ENCODE measurements around the gene HNRNPUL2.
"Not testable (repeated sequence)": the region's sequence is repeated elsewhere in the genome, so short reads cannot be mapped to it uniquely, and the experiment has no call there.

The HNRNPUL2 gene

DNA sequence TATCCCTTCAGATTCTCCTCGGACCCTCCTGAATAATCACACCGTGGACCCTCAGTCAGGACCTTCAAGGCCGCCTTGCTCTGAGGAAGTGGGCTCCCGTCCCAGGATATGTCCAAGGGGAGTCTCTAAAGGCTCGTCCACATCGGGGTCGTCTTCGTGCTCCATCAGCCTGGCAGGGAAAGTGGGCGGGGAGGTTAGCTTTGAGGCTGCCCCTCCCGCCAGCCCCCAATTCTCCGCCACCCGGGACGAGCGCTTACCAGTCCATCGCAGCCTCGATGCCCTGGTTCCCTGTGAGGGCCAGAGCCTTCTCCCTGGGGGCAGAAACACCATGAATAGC lies 48.9 kb downstream of the HNRNPUL2 start:
- Histone ChIP-seq H3K27ac (ENCODE audit: low read depth, low read length, severe bottlenecking) (peak overlapping the region; percentile 80), H3K9me3 (ENCODE audit: control insufficient read depth, low read length) (no peaks in the 10 kb centered on the region), H3K4me3 (ENCODE audit: extremely low read depth, insufficient read depth, low read length, poor library complexity, severe bottlenecking) (peak overlapping the region; percentile 98), H3K36me3 (ENCODE audit: control insufficient read depth, insufficient read depth, low read length) (peaks cover 41% of the 10 kb centered on the region), H3K4me1 (ENCODE audit: control insufficient read depth, insufficient read depth, low read length, poor library complexity, severe bottlenecking) (peaks cover 8% of the 10 kb centered on the region)
- 0 to 16% methylated on average over 4 to 8 of the region's 16 CpGs for WGBS, 2 experiments (ENCODE audit: insufficient coverage in 2 of 2)

DNA sequence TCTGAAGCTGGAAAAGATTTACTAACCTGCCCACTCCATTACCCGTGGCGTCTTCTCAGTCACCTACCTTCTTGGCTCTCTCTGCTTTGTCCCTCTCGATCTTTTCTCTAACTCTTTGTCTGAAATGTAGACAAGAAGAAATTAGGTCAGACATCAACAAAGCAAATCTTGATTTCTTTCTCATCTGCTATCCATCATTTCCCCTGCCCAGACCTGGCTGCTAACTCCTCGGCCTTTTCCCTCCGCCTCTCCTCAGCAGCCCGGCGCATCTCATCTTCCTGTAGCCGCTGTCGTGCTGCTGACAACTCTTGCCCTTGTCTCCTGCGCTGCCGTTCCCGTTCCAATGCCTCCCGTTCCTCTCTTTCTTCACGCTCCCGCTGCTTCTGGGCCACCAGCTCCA lies 49.5 kb downstream of the HNRNPUL2 start:
- no peak overlapping the region for H3K27ac ChIP-seq (ENCODE audit: low read depth, low read length, severe bottlenecking)
- WGBS, 2 experiments (ENCODE audit: insufficient coverage in 2 of 2) = 90 to 95% methylated on average over 13 of the region's 15 CpGs
- H3K36me3 ChIP-seq (ENCODE audit: control insufficient read depth, insufficient read depth, low read length) = peaks cover 47% of the 10 kb centered on the region
- peaks cover 8% of the 10 kb centered on the region for H3K4me1 ChIP-seq (ENCODE audit: control insufficient read depth, insufficient read depth, low read length, poor library complexity, severe bottlenecking)
- peak overlapping the region; percentile 98 for H3K4me3 ChIP-seq (ENCODE audit: extremely low read depth, insufficient read depth, low read length, poor library complexity, severe bottlenecking)
- no peaks in the 10 kb centered on the region for H3K9me3 ChIP-seq (ENCODE audit: control insufficient read depth, low read length)

DNA sequence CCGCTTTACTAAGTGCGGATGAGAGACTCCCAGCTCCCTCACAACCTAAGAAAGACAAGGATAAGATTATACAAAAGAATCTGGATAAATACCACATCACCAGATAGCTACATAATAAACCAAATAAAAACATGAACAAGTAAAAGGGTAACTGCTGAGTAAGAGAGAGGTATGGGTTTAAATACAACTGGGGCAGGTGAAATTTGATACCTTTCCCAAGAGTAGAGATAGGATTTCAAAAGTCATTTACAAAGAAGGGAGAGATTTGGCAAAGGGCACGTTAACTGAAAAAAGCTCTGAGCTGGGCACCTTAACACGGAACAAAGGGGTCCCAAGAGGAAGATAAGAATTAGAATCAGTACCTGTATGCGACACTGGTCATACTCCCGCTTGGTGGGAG lies 50.1 kb downstream of the HNRNPUL2 start:
- Histone ChIP-seq H3K9me3 (ENCODE audit: control insufficient read depth, low read length) (no peaks in the 10 kb centered on the region), H3K4me1 (ENCODE audit: control insufficient read depth, insufficient read depth, low read length, poor library complexity, severe bottlenecking) (peaks cover 8% of the 10 kb centered on the region), H3K4me3 (ENCODE audit: extremely low read depth, insufficient read depth, low read length, poor library complexity, severe bottlenecking) (no peak overlapping the region), H3K36me3 (ENCODE audit: control insufficient read depth, insufficient read depth, low read length) (peaks cover 47% of the 10 kb centered on the region), H3K27ac (ENCODE audit: low read depth, low read length, severe bottlenecking) (no peak overlapping the region)
- 85 to 95% methylated on average over 3 to 6 of the region's 6 CpGs for WGBS, 2 experiments (ENCODE audit: insufficient coverage in 2 of 2)

DNA sequence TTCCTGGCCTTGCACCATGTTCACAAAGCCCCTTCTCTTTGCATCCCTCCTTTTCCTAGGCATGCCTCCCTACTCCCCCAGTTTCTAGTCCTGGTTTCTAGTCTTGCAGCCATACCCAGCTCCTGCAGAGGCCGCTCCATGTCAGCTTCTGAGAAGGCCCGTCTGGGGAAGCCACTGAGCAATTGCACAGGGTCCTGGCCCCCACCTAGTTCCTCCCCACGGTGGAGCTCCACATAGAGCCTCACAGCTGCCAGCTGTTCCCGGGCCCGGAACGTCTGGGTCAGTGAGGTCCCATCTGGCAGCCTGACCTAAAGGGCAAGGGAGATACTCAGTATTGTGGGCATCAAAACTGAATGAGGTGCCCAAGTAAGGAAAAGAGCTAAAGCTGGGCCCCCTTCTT lies 50.6 kb downstream of the HNRNPUL2 start:
- peaks cover 8% of the 10 kb centered on the region for H3K4me1 ChIP-seq (ENCODE audit: control insufficient read depth, insufficient read depth, low read length, poor library complexity, severe bottlenecking)
- H3K27ac ChIP-seq (ENCODE audit: low read depth, low read length, severe bottlenecking) = no peak overlapping the region
- WGBS, 2 experiments (ENCODE audit: insufficient coverage in 2 of 2) = 87 to 95% methylated on average over 4 to 6 of the region's 6 CpGs
- H3K9me3 ChIP-seq (ENCODE audit: control insufficient read depth, low read length) = no peaks in the 10 kb centered on the region
- no peak overlapping the region for H3K4me3 ChIP-seq (ENCODE audit: extremely low read depth, insufficient read depth, low read length, poor library complexity, severe bottlenecking)
- H3K36me3 ChIP-seq (ENCODE audit: control insufficient read depth, insufficient read depth, low read length) = peaks cover 47% of the 10 kb centered on the region

- H3K36me3 ChIP-seq (ENCODE audit: control insufficient read depth, insufficient read depth, low read length) = peaks cover 47% of the 10 kb centered on the region
- not testable (repeated sequence) for H3K27ac ChIP-seq (ENCODE audit: low read depth, low read length, severe bottlenecking); H3K9me3 ChIP-seq (ENCODE audit: control insufficient read depth, low read length); H3K4me1 ChIP-seq (ENCODE audit: control insufficient read depth, insufficient read depth, low read length, poor library complexity, severe bottlenecking); H3K4me3 ChIP-seq (ENCODE audit: extremely low read depth, insufficient read depth, low read length, poor library complexity, severe bottlenecking)
- WGBS, 2 experiments (ENCODE audit: insufficient coverage in 2 of 2) = 87 to 93% methylated on average over 9 to 10 of the region's 10 CpGs
These were observed 51.8 kb downstream of the HNRNPUL2 start for GRCh38 chr11:62675415-62675814.

DNA sequence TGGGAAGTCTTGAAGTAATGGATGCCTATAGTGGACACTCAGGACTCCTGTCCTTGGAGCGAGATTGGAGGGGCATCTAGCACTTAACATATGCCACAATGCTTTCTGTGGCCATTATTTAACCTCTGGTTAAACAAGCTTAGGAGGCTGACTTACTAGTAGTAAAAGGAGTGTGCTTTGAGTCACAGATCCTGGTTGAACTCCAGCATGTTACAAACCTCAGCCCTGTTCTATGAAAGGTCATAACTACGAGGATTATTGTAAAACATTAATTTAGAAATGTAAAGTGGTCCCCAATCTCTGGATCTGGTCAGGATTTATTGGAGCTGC lies 54.1 kb downstream of the HNRNPUL2 start:
- Histone ChIP-seq H3K4me1 (ENCODE audit: control insufficient read depth, insufficient read depth, low read length, poor library complexity, severe bottlenecking) (peaks cover 5% of the 10 kb centered on the region), H3K27ac (ENCODE audit: low read depth, low read length, severe bottlenecking) (no peak overlapping the region), H3K9me3 (ENCODE audit: control insufficient read depth, low read length) (no peaks in the 10 kb centered on the region), H3K4me3 (ENCODE audit: extremely low read depth, insufficient read depth, low read length, poor library complexity, severe bottlenecking) (no peak overlapping the region), H3K36me3 (ENCODE audit: control insufficient read depth, insufficient read depth, low read length) (peaks cover 50% of the 10 kb centered on the region)
- 100% methylated on average over 2 of the region's 2 CpGs; no CpG with 5 or more reads in 1 of the 2 experiments for WGBS, 2 experiments (ENCODE audit: insufficient coverage in 2 of 2)

- 0 to 1% methylated on average over 50 to 58 of the region's 59 CpGs for WGBS, 2 experiments (ENCODE audit: insufficient coverage in 2 of 2)
- Histone ChIP-seq H3K4me1 (ENCODE audit: control insufficient read depth, insufficient read depth, low read length, poor library complexity, severe bottlenecking) (peaks cover 3% of the 10 kb centered on the region), H3K27ac (ENCODE audit: low read depth, low read length, severe bottlenecking) (peak within 1 kb of the TSS; percentile 83), H3K36me3 (ENCODE audit: control insufficient read depth, insufficient read depth, low read length) (peaks cover 49% of the 10 kb centered on the region), H3K4me3 (ENCODE audit: extremely low read depth, insufficient read depth, low read length, poor library complexity, severe bottlenecking) (peak within 1 kb of the TSS; percentile 80), H3K9me3 (ENCODE audit: control insufficient read depth, low read length) (no peaks in the 10 kb centered on the region)
These were observed 55.5 kb downstream of the HNRNPUL2 start, which contains the start of the genes LBHD1 and UQCC3 for GRCh38 chr11:62671608-62672389. LBHD1 (minus strand) TSS chr11:62672267; CDS start chr11:62670031, 2,236 bp downstream. UQCC3 (plus strand) TSS chr11:62671673; CDS start chr11:62671746, 73 bp downstream.

GRCh38 chr11:62671236-62671607 lies 56.0 kb downstream of the HNRNPUL2 start:
- peaks cover 49% of the 10 kb centered on the region for H3K36me3 ChIP-seq (ENCODE audit: control insufficient read depth, insufficient read depth, low read length)
- H3K4me3 ChIP-seq (ENCODE audit: extremely low read depth, insufficient read depth, low read length, poor library complexity, severe bottlenecking) = peak overlapping the region; percentile 80
- peak overlapping the region; percentile 83 for H3K27ac ChIP-seq (ENCODE audit: low read depth, low read length, severe bottlenecking)
- 0 to 5% methylated on average over 10 to 16 of the region's 17 CpGs for WGBS, 2 experiments (ENCODE audit: insufficient coverage in 2 of 2)
- no peaks in the 10 kb centered on the region for H3K9me3 ChIP-seq (ENCODE audit: control insufficient read depth, low read length)
- H3K4me1 ChIP-seq (ENCODE audit: control insufficient read depth, insufficient read depth, low read length, poor library complexity, severe bottlenecking) = peaks cover 8% of the 10 kb centered on the region

- no peak overlapping the region for H3K4me3 ChIP-seq (ENCODE audit: extremely low read depth, insufficient read depth, low read length, poor library complexity, severe bottlenecking)
- peak overlapping the region; percentile 10 for H3K27ac ChIP-seq (ENCODE audit: low read depth, low read length, severe bottlenecking)
- H3K9me3 ChIP-seq (ENCODE audit: control insufficient read depth, low read length) = no peaks in the 10 kb centered on the region
- 93% methylated on average over 2 to 3 of the region's 4 CpGs for WGBS, 2 experiments (ENCODE audit: insufficient coverage in 2 of 2)
- peaks cover 9% of the 10 kb centered on the region for H3K4me1 ChIP-seq (ENCODE audit: control insufficient read depth, insufficient read depth, low read length, poor library complexity, severe bottlenecking)
- H3K36me3 ChIP-seq (ENCODE audit: control insufficient read depth, insufficient read depth, low read length) = peaks cover 43% of the 10 kb centered on the region
These were observed 57.7 kb downstream of the HNRNPUL2 start for GRCh38 chr11:62669420-62670161.

- Histone ChIP-seq H3K27ac (ENCODE audit: low read depth, low read length, severe bottlenecking) (no peak overlapping the region), H3K9me3 (ENCODE audit: control insufficient read depth, low read length) (no peaks in the 10 kb centered on the region), H3K36me3 (ENCODE audit: control insufficient read depth, insufficient read depth, low read length) (peaks cover 33% of the 10 kb centered on the region), H3K4me3 (ENCODE audit: extremely low read depth, insufficient read depth, low read length, poor library complexity, severe bottlenecking) (no peak overlapping the region), H3K4me1 (ENCODE audit: control insufficient read depth, insufficient read depth, low read length, poor library complexity, severe bottlenecking) (peaks cover 9% of the 10 kb centered on the region)
- WGBS, 2 experiments (ENCODE audit: insufficient coverage in 2 of 2) = 75% methylated on average over 1 of the region's 2 CpGs; no CpG with 5 or more reads in 1 of the 2 experiments
These were observed 59.8 kb downstream of the HNRNPUL2 start for GRCh38 chr11:62667460-62667859.

All from mesodermal cell (in vitro differentiated cells).